Stimulated activated naive CD8-positive, alpha-beta T cell treated with anti-CD3 and anti-CD28 coated beads, Interleukin-15, amount 100 ng/mL, for 72 hours (primary cell): ENCODE results near the gene STC2.

Experiments used
- ATAC-seq: fragments of 150-1000 bp; cut with Tn5 transposase; 2 replicates; pipeline ENCODE4 v1.10.0; 2021; ENCODE audit warnings: mild to moderate bottlenecking, moderate library complexity
- DNase-seq, 2 donors: peaks; one replicate each; pipeline ENCODE4 v3.0.0; 2021 to 2022
- H3K27ac Mint-ChIP-seq, 2 donors: one replicate each; pipeline ENCODE4 v1.8.0; 2022; ENCODE audit warnings: mild to moderate bottlenecking in 2 of 2, mixed read lengths in 2 of 2, moderate library complexity in 2 of 2
- H3K27me3 Mint-ChIP-seq: one replicate; pipeline ENCODE4 v1.8.0; 2022; ENCODE audit warnings: mixed read lengths
- H3K4me1 Mint-ChIP-seq: one replicate; pipeline ENCODE4 v1.8.0; 2022; ENCODE audit warnings: mild to moderate bottlenecking, mixed read lengths
- H3K4me3 Mint-ChIP-seq, 2 donors: one replicate each; pipeline ENCODE4 v1.8.0; 2022; ENCODE audit warnings: mild to moderate bottlenecking in 2 of 2, mixed read lengths in 2 of 2, moderate library complexity in 1 of 2
- H3K9me3 Mint-ChIP-seq, 2 donors: one replicate each; pipeline ENCODE4 v1.8.0; 2022; ENCODE audit warnings: mixed read lengths in 2 of 2

Gene STC2

GRCh38 chr5:173333925-173334661 is 5.9 kb upstream of the STC2 start:
- Mint-ChIP-seq H3K9me3 (peaks cover 6 to 7% of the 10 kb centered on the region in 2 donors), H3K27ac (peak overlapping the region in 1 of 2 donors; percentile 16), H3K4me3 (no peak overlapping the region), H3K27me3 (peaks cover 57% of the 10 kb centered on the region), H3K4me1 (peaks cover 28% of the 10 kb centered on the region)
- DNase-seq = no peak
- ATAC-seq = no peak

DNA sequence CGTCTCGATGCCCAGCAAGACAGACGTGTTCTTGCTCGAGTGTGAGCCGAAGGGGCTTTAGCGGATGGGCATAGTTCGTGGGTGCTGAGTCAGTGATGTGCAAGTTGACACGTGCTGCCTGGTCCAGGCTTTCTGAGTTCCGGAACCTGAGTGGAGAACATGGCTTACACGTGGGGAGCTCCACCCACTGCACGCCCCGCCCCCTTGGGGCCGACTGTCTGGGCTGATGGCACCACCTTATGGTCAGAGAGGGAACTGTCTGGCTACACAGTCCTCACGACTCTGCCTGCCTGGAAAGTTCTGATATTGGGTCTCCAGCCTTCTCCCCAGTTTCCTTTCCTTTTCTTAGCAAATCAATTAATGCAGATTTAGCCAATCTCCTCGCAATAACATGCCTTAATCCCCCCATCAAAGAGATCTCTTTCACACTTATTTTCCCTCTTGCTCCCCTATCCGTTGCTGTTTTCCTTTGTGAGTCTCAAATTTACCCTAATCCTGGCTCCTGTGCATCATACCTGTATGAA is 3.8 kb upstream of the STC2 start:
- peak; percentile 60 for ATAC-seq
- peaks cover 58% of the 10 kb centered on the region for H3K27me3 Mint-ChIP-seq

DNA sequence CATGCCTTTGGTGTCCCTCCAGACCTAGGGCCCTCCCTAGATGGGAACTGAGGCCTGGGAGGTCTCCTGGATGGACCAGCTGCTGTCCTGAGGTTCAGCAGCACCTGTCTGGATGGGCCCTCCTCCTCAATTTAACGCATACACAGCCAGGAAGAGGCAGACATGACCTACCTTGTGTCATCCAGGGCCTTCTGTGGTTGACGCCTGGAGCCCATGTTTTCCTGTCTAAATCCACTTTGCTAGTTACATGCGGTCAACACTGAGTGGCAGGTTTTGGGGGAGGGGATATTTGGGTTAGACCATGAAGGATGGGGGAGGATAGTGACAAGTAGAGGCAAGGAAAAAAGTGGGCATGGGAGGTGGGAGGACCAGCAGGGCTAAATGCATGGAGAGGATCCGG is 3.1 kb upstream of the STC2 start:
- peak overlapping the region in 1 of 2 donors; percentile 25 for H3K4me3 Mint-ChIP-seq
- ATAC-seq = no peak
- peak overlapping the region in 1 of 2 donors; percentile 86 for H3K27ac Mint-ChIP-seq
- H3K9me3 Mint-ChIP-seq = peaks cover 6 to 7% of the 10 kb centered on the region in 2 donors
- peaks cover 56% of the 10 kb centered on the region for H3K27me3 Mint-ChIP-seq
- peaks cover 38% of the 10 kb centered on the region for H3K4me1 Mint-ChIP-seq
- no peak for DNase-seq

More for the DNA sequence above, 3.8 kb upstream of the STC2 start:
- H3K4me3 Mint-ChIP-seq = no peak overlapping the region
- H3K4me1 Mint-ChIP-seq = peaks cover 38% of the 10 kb centered on the region
- H3K9me3 Mint-ChIP-seq = peaks cover 6 to 7% of the 10 kb centered on the region in 2 donors
- DNase-seq = peak; percentile 91
- H3K27ac Mint-ChIP-seq = no peak overlapping the region

DNA sequence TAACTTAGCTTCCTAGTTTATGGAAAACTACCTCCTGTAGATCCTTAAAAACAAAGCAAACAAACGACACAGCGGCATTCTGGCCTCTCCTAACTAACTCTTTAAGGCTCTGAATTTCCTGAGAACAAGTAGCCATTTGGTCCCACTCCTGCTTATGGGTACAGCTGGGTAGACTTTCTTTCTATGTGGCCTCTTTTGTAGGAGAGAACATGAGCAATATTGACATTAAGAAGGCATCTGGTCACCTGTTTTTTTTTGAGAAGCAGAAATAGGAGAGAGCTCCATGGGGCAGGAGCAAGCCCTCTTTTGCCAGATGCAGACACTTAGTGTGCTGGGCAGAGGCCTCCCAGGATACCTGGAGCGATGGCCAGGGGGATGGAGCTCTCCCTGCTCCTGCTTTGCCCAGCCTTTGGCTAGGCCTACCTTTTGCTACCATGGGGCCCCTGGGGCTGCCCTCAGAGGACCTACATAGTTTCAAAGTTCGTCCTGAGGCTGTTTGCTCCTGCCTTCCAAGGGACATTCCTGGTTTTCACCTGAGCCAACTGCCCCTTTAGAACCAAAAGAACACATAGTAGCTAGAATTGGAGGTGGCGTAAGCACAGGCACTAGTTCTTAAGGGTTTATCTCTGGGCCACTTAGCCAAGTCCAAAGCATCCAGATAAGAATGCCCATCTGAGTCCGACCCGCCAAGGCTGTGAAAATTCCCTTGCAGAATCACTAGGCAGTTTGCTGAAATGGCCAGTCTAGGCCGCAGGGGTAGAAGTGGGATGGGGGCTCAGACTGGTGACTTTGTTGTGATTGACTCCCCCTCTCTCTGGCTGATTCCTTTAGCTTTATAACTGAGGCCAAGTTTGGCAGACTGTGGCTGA is 2.4 kb upstream of the STC2 start:
- Mint-ChIP-seq H3K27ac (peak overlapping the region; percentile 67 to 80), H3K9me3 (peaks cover 6 to 7% of the 10 kb centered on the region in 2 donors), H3K4me1 (peaks cover 43% of the 10 kb centered on the region), H3K27me3 (peaks cover 56% of the 10 kb centered on the region), H3K4me3 (peak overlapping the region; percentile 93 to 97)
- ATAC-seq (no peak), DNase-seq (peak; percentile 19 to 27)

GRCh38 chr5:173329491-173330337 is 1.5 kb upstream of the STC2 start:
- Mint-ChIP-seq H3K9me3 (peaks cover 6 to 7% of the 10 kb centered on the region in 2 donors), H3K4me3 (peak overlapping the region; percentile 93 to 97), H3K27ac (peak overlapping the region; percentile 97 to 99), H3K4me1 (peaks cover 52% of the 10 kb centered on the region), H3K27me3 (peaks cover 59% of the 10 kb centered on the region)
- ATAC-seq (peak; percentile 70), DNase-seq (peak; percentile 71 to 76)

GRCh38 chr5:173328844-173329490 is 753 bp upstream of the STC2 start:
- Mint-ChIP-seq H3K27me3 (peaks cover 67% of the 10 kb centered on the region), H3K9me3 (peaks cover 6 to 7% of the 10 kb centered on the region in 2 donors), H3K4me1 (peaks cover 59% of the 10 kb centered on the region), H3K4me3 (peak overlapping the region; percentile 93 to 97), H3K27ac (peak overlapping the region; percentile 97 to 99)
- DNase-seq (peak in 1 of 2 donors; percentile 67), ATAC-seq (peak; percentile 19)

DNA sequence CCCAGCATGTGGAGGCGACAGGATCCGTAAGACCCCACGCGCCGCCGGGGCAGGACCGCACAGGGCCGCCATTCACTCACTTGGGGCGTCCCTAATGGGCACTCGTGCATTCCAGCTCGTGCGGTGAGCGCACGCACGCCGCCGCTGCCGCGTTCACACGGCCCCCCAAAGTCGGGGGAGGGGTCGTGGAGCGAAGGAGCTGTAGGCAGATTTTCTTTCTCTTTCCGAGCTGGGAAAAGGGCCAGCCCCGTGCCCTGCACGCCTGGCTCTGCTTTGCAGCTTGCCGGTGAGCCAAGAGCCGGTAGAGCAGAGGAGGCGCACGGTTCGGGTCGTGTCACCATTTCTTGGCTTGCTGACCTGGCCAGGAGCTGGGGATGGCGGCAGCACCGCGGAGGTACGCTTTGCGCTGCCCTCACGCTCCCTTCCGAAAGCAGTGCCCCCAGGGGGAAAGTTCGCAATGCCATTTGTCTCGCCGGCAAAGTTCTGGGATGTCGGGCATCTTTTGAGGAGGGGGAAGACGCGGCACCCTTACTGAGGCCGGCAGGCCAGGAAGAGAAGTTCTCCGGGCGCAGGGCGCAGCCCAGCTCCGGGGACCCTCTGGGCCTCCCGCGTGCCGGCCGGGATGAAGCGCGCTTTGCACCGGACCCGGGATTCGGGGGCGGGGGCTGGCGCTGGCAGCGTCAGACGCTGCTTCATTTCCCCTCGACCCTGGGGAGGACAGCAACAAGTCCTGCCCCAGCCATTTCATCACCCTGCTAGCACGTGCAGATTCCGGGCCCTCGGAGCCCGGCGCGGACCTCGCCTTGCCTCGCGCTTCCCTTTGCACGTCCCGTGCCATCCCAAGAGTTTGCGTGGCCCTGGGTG is 898 bp downstream of the STC2 start:
- Mint-ChIP-seq H3K9me3 (peaks cover 6 to 7% of the 10 kb centered on the region in 2 donors), H3K4me1 (peaks cover 62% of the 10 kb centered on the region), H3K4me3 (peak overlapping the region; percentile 93 to 97), H3K27ac (peak overlapping the region; percentile 97 to 99), H3K27me3 (peaks cover 65% of the 10 kb centered on the region)
- peak; percentile 8 for ATAC-seq
- DNase-seq = peak; percentile 46 to 48

DNA sequence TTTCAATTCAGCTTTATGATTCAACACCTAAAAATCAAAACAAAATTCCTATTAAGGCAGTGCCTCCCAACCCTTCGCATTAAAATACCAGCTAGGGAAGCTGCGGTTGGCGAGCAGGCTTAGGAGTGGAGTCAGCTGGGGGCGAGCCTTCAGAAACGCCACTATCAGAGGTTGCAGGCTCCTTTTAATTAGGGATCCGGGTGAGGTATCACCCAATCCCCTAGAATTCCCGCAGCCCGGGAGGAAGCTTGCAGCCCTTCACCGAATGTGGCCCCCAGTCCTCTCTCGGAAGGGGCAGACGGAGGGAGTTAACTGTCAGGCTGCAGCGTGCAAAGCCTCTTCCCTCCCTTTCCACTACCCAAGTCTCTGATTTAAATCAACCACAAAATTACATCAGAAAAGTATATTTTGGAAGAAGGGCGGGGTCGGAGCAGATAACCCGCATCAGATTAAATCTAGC is 1.7 kb downstream of the STC2 start:
- ATAC-seq = peak; percentile 1
- H3K4me3 Mint-ChIP-seq = peak overlapping the region; percentile 93 to 97
- peak overlapping the region; percentile 92 to 96 for H3K27ac Mint-ChIP-seq
- peaks cover 57% of the 10 kb centered on the region for H3K27me3 Mint-ChIP-seq
- peaks cover 54% of the 10 kb centered on the region for H3K4me1 Mint-ChIP-seq
- DNase-seq = peak; percentile 29 to 31
- H3K9me3 Mint-ChIP-seq = peaks cover 3 to 5% of the 10 kb centered on the region in 2 donors

DNA sequence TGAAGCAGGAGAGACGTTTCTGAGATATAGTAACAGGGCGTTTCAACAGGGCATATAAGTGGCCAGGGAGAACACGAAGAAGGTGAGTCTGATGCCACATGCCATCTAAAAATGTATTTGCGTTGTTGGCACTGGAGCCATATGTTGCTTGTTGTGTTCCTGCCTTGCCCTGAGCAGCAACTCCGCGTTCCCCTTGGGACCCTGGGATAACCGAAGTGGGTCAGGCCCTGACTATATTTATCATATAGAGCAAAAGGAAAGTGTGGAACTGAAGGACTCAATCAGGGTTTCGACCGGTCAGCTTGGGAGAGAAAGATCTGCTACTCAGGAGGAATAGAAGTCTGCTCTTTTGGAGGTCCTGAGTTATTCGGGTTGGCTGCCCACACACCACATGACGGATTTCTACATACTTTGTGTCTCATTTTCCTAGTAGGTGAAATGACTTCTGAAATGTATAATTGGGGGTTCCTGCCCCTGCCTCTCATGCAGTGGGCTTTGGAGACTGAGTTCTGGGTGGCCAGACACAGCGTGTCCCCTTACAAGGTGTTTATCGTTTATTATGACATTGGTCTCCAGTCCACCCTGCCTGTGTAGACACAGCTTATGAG is 3.0 kb downstream of the STC2 start:
- no peak for ATAC-seq
- no peak for DNase-seq
- no peaks in the 10 kb centered on the region for H3K9me3 Mint-ChIP-seq
- peak overlapping the region; percentile 68 to 97 for H3K4me3 Mint-ChIP-seq
- peaks cover 41% of the 10 kb centered on the region for H3K4me1 Mint-ChIP-seq
- peaks cover 55% of the 10 kb centered on the region for H3K27me3 Mint-ChIP-seq
- H3K27ac Mint-ChIP-seq = no peak overlapping the region

DNA sequence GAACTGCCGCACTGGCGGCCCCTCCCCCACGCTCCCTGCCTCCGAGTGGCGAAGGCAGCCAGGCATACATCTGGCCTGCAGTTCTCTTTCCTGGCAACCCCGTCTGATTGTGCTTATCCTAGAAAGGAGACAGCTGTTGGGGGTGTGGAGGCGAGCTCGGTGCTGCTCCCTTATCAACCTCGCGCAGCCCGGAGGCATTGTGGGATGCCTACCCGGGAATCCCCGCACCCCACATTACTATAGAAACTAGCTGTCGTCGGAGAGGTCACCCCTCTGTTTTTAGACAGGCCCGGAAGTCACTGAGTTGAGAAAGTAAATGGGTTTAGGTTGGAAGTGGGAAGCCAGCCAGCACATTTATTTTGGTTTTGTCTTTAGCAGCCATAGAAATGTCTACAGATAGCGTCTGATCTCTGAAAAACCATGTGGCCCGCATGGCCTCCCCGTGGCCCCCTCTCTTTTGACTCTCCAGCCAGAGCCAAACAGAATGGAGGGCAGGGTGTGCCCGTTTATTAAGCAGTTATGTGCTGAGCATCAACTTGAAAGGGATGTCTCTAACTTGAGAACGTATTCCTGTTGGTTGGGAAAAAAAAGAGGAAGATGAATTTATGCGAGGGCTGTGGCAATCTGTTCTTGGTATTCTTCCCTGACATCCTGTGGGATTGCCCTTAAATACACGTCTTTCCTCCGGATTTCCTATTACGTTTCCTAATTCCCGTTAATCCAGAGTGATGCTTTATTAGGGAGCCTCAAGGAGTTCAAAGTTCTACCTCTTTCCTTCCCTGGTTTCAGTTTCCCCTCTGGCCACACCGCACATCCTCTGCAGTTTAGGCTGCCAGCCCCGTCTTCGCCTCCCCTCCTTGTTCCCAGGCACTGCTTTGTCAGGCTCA is 3.9 kb downstream of the STC2 start:
- Mint-ChIP-seq H3K4me3 (peak overlapping the region; percentile 68 to 97), H3K9me3 (no peaks in the 10 kb centered on the region), H3K4me1 (peaks cover 38% of the 10 kb centered on the region), H3K27ac (peak overlapping the region in 1 of 2 donors; percentile 89), H3K27me3 (peaks cover 60% of the 10 kb centered on the region)
- DNase-seq (no peak), ATAC-seq (no peak)

DNA sequence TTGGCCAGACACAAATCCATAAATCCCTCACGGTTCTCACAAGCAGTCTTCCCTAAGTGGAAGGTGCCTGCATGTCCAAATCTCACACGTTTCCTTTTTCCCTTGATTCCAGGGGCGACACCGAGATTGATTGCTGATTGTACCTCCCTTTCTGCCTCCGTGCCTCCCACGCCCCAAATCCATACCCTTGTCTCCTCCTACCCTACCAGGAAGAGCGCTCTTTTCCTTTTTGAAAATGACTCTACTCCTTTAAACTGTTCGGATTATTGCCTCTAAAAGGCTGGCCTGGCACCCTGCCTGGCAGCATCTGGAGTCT is 4.5 kb downstream of the STC2 start:
- Mint-ChIP-seq H3K9me3 (no peaks in the 10 kb centered on the region), H3K27me3 (peaks cover 60% of the 10 kb centered on the region), H3K27ac (no peak overlapping the region), H3K4me3 (peak overlapping the region; percentile 68 to 97), H3K4me1 (peaks cover 32% of the 10 kb centered on the region)
- no peak for ATAC-seq
- no peak for DNase-seq

DNA sequence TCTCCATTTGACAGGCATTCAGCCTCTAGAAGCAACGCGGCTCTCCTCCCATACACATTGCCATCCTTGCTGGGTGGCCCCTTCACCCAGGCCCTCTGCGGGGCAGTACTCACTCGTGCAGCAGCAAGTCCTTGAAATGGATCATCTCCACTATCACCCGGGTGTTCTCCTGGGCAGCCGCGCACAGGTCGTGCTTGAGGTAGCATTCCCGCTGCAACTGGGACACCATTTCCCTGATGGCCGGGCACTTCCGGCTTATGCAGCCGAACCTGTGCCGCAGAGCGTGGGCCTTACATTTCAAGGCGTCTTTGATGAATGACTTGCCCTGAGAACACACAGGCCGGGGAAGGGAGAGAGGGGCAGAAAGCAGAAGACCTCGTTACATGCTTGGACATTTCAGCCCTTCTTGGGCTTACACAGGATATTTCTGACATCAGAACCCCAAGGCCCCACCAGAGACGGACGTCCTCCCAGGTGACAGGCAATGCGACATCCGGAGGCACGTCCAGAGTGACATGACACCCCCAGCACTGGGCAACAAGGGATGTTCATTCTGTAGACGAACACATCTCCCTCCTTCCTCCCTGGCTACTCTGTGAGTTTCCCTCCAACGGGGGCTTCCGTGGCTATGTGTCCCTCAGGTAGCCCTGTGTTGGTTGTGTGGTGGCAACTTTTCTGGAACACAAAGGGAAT is 5.0 kb downstream of the STC2 start:
- no peak overlapping the region for H3K27ac Mint-ChIP-seq
- peaks cover 60% of the 10 kb centered on the region for H3K27me3 Mint-ChIP-seq
- no peak for ATAC-seq
- H3K9me3 Mint-ChIP-seq = no peaks in the 10 kb centered on the region
- no peak overlapping the region for H3K4me3 Mint-ChIP-seq
- peaks cover 26% of the 10 kb centered on the region for H3K4me1 Mint-ChIP-seq
- DNase-seq = no peak
